Endothelial cell of umbilical vein (primary cell): ENCODE measurements around the gene CORO6. TPM values are rescaled to one million over a fixed set of nuclear protein-coding genes. Genes with fewer than 3 reads are reported as not detected.

Experiments used
- BruUV-seq: library from RNA; stranded (reverse); fragments of 400-500 nt; replicated peaks from 2 replicates; lab custom pipeline; 2021; lab: Mats Ljungman, UMichigan
- CTCF ChIA-PET: fragments of 300-600, 350-600 bp; sonication (Branson Sonifier 250); formaldehyde crosslinking; loops from one replicate; lab custom pipeline; 2021; ENCODE audit warnings: antibody characterized with exemption, inconsistent platforms; lab: Charles Lee
- POLR2A ChIA-PET: fragments of 300-600, 350-600 bp; sonication (Branson Sonifier 250); formaldehyde crosslinking; loops from one replicate; lab custom pipeline; 2021; ENCODE audit warnings: antibody characterized with exemption, inconsistent platforms; lab: Charles Lee
- DNase-seq: peaks from one replicate; pipeline ENCODE4 v3.0.0-alpha.2; 2011; ENCODE audit warnings: low read depth, low spot score
- FAIRE-seq: peaks from 2 replicates; lab custom pipeline; 2011; peaks lifted over from hg19 to GRCh38; lab: Jason Lieb, UNC
- H2AFZ ChIP-seq: 2 replicates; pipeline ENCODE4 v1.6.0; 2012; ENCODE audit warnings: low read depth, low read length, control low read depth, inconsistent platforms
- H3K27ac ChIP-seq: 2 replicates; pipeline ENCODE4 v1.5.1; 2011; ENCODE audit warnings: low read depth, mild to moderate bottlenecking, control low read depth, low read length, moderate library complexity; ENCODE audit not compliant: insufficient read depth
- H3K27me3 ChIP-seq, 2 experiments: 2 replicates each; pipeline versions ENCODE4 v1.6.0 to v1.6.1; 2011; ENCODE audit warnings: low read length in 2 of 2, mixed read lengths in 1 of 2; ENCODE audit not compliant: control insufficient read depth in 2 of 2, insufficient read depth in 2 of 2
- H3K36me3 ChIP-seq, 2 experiments: 2 replicates in 1 of 2; 3 replicates in 1 of 2; pipeline ENCODE4 v1.5.1; 2011; ENCODE audit warnings: low read length in 2 of 2, mild to moderate bottlenecking in 1 of 2, moderate library complexity in 1 of 2; ENCODE audit not compliant: control insufficient read depth in 2 of 2, insufficient read depth in 2 of 2; ENCODE audit errors: extremely low read depth in 1 of 2
- H3K4me1 ChIP-seq: 3 replicates; pipeline ENCODE4 v1.5.1; 2011; ENCODE audit warnings: mild to moderate bottlenecking, low read length; ENCODE audit not compliant: control insufficient read depth, insufficient read depth; ENCODE audit errors: extremely low read depth
- H3K4me2 ChIP-seq: 2 replicates; pipeline ENCODE4 v1.6.1; 2011; ENCODE audit warnings: low read length, control low read depth, mixed read lengths; ENCODE audit not compliant: insufficient read depth
- H3K4me3 ChIP-seq, 3 experiments: fragments of 200-600 bp in 1 of 3; sonication (generic), shearing (Covaris generic) in 1 of 3; replicated peaks in 1 of 3; 2 replicates each; pipeline ENCODE4 v1.5.1; 2011 to 2016; ENCODE audit warnings: control low read depth in 3 of 3, low read length in 3 of 3, mild to moderate bottlenecking in 2 of 3, inconsistent platforms in 1 of 3, low read depth in 1 of 3, moderate library complexity in 1 of 3; ENCODE audit not compliant: insufficient read depth in 1 of 3
- H3K79me2 ChIP-seq: 2 replicates; pipeline ENCODE4 v1.6.0; 2012; ENCODE audit warnings: low read length, inconsistent platforms; ENCODE audit not compliant: control insufficient read depth, insufficient read depth
- H3K9ac ChIP-seq: replicated peaks from 2 replicates; pipeline ENCODE3; 2011; ENCODE audit warnings: low read length, control low read depth; ENCODE audit not compliant: insufficient read depth; ENCODE audit errors: extremely low read depth
- H3K9me1 ChIP-seq: replicated peaks from 3 replicates; pipeline ENCODE4 v1.6.0; 2011; ENCODE audit warnings: mild to moderate bottlenecking, low read length; ENCODE audit not compliant: control insufficient read depth, insufficient read depth; ENCODE audit errors: extremely low read depth
- H3K9me3 ChIP-seq: replicated peaks from 2 replicates; pipeline ENCODE4 v1.5.1; 2012; ENCODE audit warnings: low read length, inconsistent platforms; ENCODE audit not compliant: control insufficient read depth, insufficient read depth
- H4K20me1 ChIP-seq: replicated peaks from 2 replicates; pipeline ENCODE3; 2011; ENCODE audit warnings: mild to moderate bottlenecking, low read length; ENCODE audit not compliant: control insufficient read depth, insufficient read depth; ENCODE audit errors: extremely low read depth
- CTCF ChIP-seq, 2 donors: IDR thresholded peaks; 1 replicate in 1 of 2; 2 replicates in 1 of 2; pipeline ENCODE4 v1.5.1; 2011; ENCODE audit warnings: low read length in 2 of 2, mild to moderate bottlenecking in 2 of 2, moderate library complexity in 2 of 2, control low read depth in 1 of 2, inconsistent platforms in 1 of 2, low read depth in 1 of 2; ENCODE audit not compliant: insufficient read depth in 1 of 2; ENCODE audit errors: extremely low read depth in 1 of 2
- EZH2 ChIP-seq: IDR thresholded peaks from 2 replicates; pipeline ENCODE4 v1.6.1; 2012; ENCODE audit warnings: borderline replicate concordance, low read depth, mild to moderate bottlenecking, moderate library complexity, low read length, inconsistent platforms; ENCODE audit not compliant: severe bottlenecking
- FOS ChIP-seq: IDR thresholded peaks from 2 replicates; pipeline ENCODE4 v1.6.1; 2011; ENCODE audit warnings: mild to moderate bottlenecking, low read length, moderate library complexity, borderline replicate concordance; ENCODE audit not compliant: insufficient read depth
- GATA2 ChIP-seq: IDR thresholded peaks from 2 replicates; pipeline ENCODE4 v1.7.0; 2011; ENCODE audit warnings: low read depth, mild to moderate bottlenecking, moderate library complexity, mixed read lengths, low read length; ENCODE audit not compliant: insufficient read length, insufficient read depth
- JUN ChIP-seq: IDR thresholded peaks from 2 replicates; pipeline ENCODE4 v1.6.1; 2011; ENCODE audit warnings: borderline replicate concordance, low read depth; ENCODE audit not compliant: insufficient read length, insufficient read depth
- MAX ChIP-seq: IDR thresholded peaks from 2 replicates; pipeline ENCODE4 v1.6.1; 2011; ENCODE audit not compliant: insufficient read depth, insufficient read length
- MYC ChIP-seq: IDR thresholded peaks from one replicate; pipeline ENCODE4 v1.6.1; 2011; ENCODE audit warnings: mild to moderate bottlenecking, low read depth, low read length
- POLR2A ChIP-seq: IDR thresholded peaks from 2 replicates; pipeline ENCODE4 v1.6.1; 2012; ENCODE audit warnings: low read depth, mild to moderate bottlenecking, control low read depth, low read length
- POLR2AphosphoS5 ChIP-seq: IDR thresholded peaks from 2 replicates; pipeline ENCODE4 v1.6.1; 2012; ENCODE audit warnings: low read depth, mild to moderate bottlenecking, control low read depth, low read length, moderate library complexity; ENCODE audit not compliant: insufficient read depth
- dilution Hi-C: fragments of 300-500 bp; cut with MboI; formaldehyde crosslinking; loops from one replicate; pipeline ENCODE4 v1.15.0; 2019; ENCODE audit warnings: low sequenced_read_pairs; ENCODE audit not compliant: extremely low pct_ligation_motif_present
- intact Hi-C: fragments of 100-400 bp; cut with micrococcal nuclease; formaldehyde crosslinking; loops from one replicate; pipeline ENCODE4 v1.10.0; 2022
- polyA plus RNA-seq, 4 experiments: library from polyadenylated mRNA; depleted of rRNA in 3 of 4; stranded (reverse) in 3 of 4; unstranded in 1 of 4; fragments of >200 nt; gene quantifications; 2 replicates each; pipeline versions ENCODE4 v1.2.1 to v1.2.3, GENCODE V29; 2011 to 2012; ENCODE audit warnings: missing spikeins in 1 of 4
- total RNA-seq: library from RNA; stranded (reverse); gene quantifications from 2 replicates; pipeline ENCODE4 v1.2.3, GENCODE V29; 2021

Gene CORO6
- total and polyA plus RNA-seq, 2 donors (not counting 3 experiments of a cell fraction or from before 2014, with no cell fraction given): 10.7 to 14.7 TPM

GRCh38 chr17:29571486-29571882, 51.2 kb downstream of the CORO6 start:
- intact Hi-C loops (no loop called here), dilution Hi-C loops (no loop called here)
- H3K9me1 ChIP-seq: no peaks in the 10 kb centered on the region
- no peaks in the 10 kb centered on the region for H4K20me1 ChIP-seq
- H3K4me1 ChIP-seq: peaks cover 18% of the 10 kb centered on the region
- CTCF ChIA-PET: interaction anchor here (0.9 to 8.8 kb wide), 6 partner anchors 8 to 201 kb away, joined by 3 to 105 read pairs (median 6); no protein-coding TSS in a partner anchor
- POLR2A ChIA-PET: no interaction called here
- H3K9me3 ChIP-seq: no peaks in the 10 kb centered on the region
- H3K4me2 ChIP-seq: no peak overlapping the region
- peaks cover under 1 to 29% of the 10 kb centered on the region in 2 experiments for H3K36me3 ChIP-seq
- no peak overlapping the region for H2AFZ ChIP-seq
- FAIRE-seq (no peak), DNase-seq (no peak)
- no peak overlapping the region for H3K4me3 ChIP-seq
- no peaks in the 10 kb centered on the region for H3K79me2 ChIP-seq
- BruUV-seq: no TSS peak
- TF ChIP-seq EZH2: no peak
- no peak for TF ChIP-seq JUN
- TF ChIP-seq MAX: no peak
- TF ChIP-seq POLR2A: no peak
- TF ChIP-seq GATA2: no peak
- no peak for TF ChIP-seq POLR2AphosphoS5
- H3K27ac ChIP-seq: no peak overlapping the region
- no peaks in the 10 kb centered on the region for H3K27me3 ChIP-seq
- no peak overlapping the region for H3K9ac ChIP-seq

GRCh38 chr17:29570521-29570920, 52.2 kb downstream of the CORO6 start:
- ChIA-PET POLR2A (no interaction called here), CTCF (interaction anchor here (1.0 to 8.8 kb wide), 5 partner anchors 15 to 200 kb away, joined by 3 to 105 read pairs (median 6); partner anchors contain the start of gene ANKRD13B)
- Histone ChIP-seq H3K36me3 (peaks cover 0 to 20% of the 10 kb centered on the region in 2 experiments), H4K20me1 (no peaks in the 10 kb centered on the region), H3K4me1 (peaks cover 24% of the 10 kb centered on the region), H3K79me2 (no peaks in the 10 kb centered on the region), H3K9ac (no peak overlapping the region), H3K27ac (no peak overlapping the region), H3K27me3 (no peaks in the 10 kb centered on the region), H3K4me2 (no peak overlapping the region), H3K9me3 (no peaks in the 10 kb centered on the region), H3K9me1 (no peaks in the 10 kb centered on the region), H3K4me3 (no peak overlapping the region), H2AFZ (no peak overlapping the region)
- FAIRE-seq (no peak), DNase-seq (no peak)
- no TSS peak for BruUV-seq
- no peak for TF ChIP-seq POLR2AphosphoS5
- TF ChIP-seq MAX: no peak
- TF ChIP-seq POLR2A: no peak
- TF ChIP-seq GATA2: no peak
- no peak for TF ChIP-seq MYC
- TF ChIP-seq JUN: no peak
- no peak for TF ChIP-seq EZH2
- TF ChIP-seq FOS: no peak
- TF ChIP-seq CTCF (IDR thresholded peaks at IDR 0.05; ENCODE audit: extremely low read depth in 1 of 2, insufficient read depth in 1 of 2, low read depth in 1 of 2, low read length in 2 of 2): no peak
- intact Hi-C loops (no loop called here), dilution Hi-C loops (no loop called here)
